PC-9 (cell line): ENCODE data around the gene CDK6. TPM values are rescaled to one million over a fixed set of nuclear protein-coding genes. Genes with fewer than 3 reads are reported as not detected.

Experiments used
- BruUV-seq: library from RNA; stranded (reverse); fragments of 400-500 nt; replicated peaks from 2 replicates; lab custom pipeline; 2021; lab: Mats Ljungman, UMichigan
- CTCF ChIA-PET: fragments of 300-600 bp; sonication (Branson Sonifier 250); formaldehyde crosslinking; loops from one replicate; lab custom pipeline; 2022; ENCODE audit warnings: antibody characterized with exemption; lab: Charles Lee
- POLR2A ChIA-PET: fragments of 300-600 bp; sonication (Branson Sonifier 250); formaldehyde crosslinking; loops from one replicate; lab custom pipeline; 2022; ENCODE audit warnings: antibody characterized with exemption; ENCODE audit not compliant: unreplicated experiment; lab: Charles Lee
- DNase-seq, 2 experiments: peaks; one replicate each; pipeline versions ENCODE4 v3.0.0 to v3.0.0-alpha.2; 2015 to 2022; ENCODE audit warnings: mixed read lengths in 1 of 2
- H2AFZ ChIP-seq: fragments of 200-600 bp; sonication (generic); 2 replicates; pipeline ENCODE4 v1.8.1; 2017; ENCODE audit warnings: antibody characterized with exemption
- H3F3A ChIP-seq: fragments of 200-600 bp; sonication (generic); 2 replicates; pipeline ENCODE4 v1.8.1; 2017; ENCODE audit warnings: antibody characterized with exemption, mild to moderate bottlenecking, low read depth; ENCODE audit not compliant: insufficient read depth
- H3K27ac ChIP-seq: fragments of 200-600 bp; sonication (generic); 2 replicates; pipeline ENCODE4 v1.6.1; 2016; ENCODE audit warnings: mixed run types
- H3K27me3 ChIP-seq: fragments of 200-600 bp; sonication (generic); 2 replicates; pipeline ENCODE4 v1.6.1; 2016; ENCODE audit warnings: low read depth, mixed run types; ENCODE audit not compliant: insufficient read depth
- H3K36me3 ChIP-seq: fragments of 200-600 bp; sonication (generic); 2 replicates; pipeline ENCODE4 v1.6.1; 2016; ENCODE audit warnings: low read depth, mixed run types
- H3K4me1 ChIP-seq: fragments of 200-600 bp; sonication (generic); replicated peaks from 2 replicates; pipeline ENCODE4 v1.6.1; 2016; ENCODE audit warnings: mixed run types; ENCODE audit not compliant: insufficient read depth
- H3K4me2 ChIP-seq: fragments of 200-600 bp; sonication (generic); 2 replicates; pipeline ENCODE4 v1.6.1; 2017; ENCODE audit warnings: mixed run types
- H3K4me3 ChIP-seq: fragments of 200-600 bp; sonication (generic); 2 replicates; pipeline ENCODE4 v1.6.1; 2016; ENCODE audit warnings: mixed run types
- H3K79me2 ChIP-seq: fragments of 200-600 bp; sonication (generic); 2 replicates; pipeline ENCODE4 v1.6.1; 2017; ENCODE audit warnings: low read depth, mixed run types
- H3K9me2 ChIP-seq: fragments of 200-600 bp; sonication (generic); 2 replicates; pipeline ENCODE4 v1.8.1; 2017; ENCODE audit warnings: mild to moderate bottlenecking; ENCODE audit not compliant: insufficient read depth
- H3K9me3 ChIP-seq: fragments of 200-600 bp; sonication (generic); 2 replicates; pipeline ENCODE4 v1.8.1; 2016; ENCODE audit warnings: low read depth; ENCODE audit not compliant: insufficient read depth
- H4K20me1 ChIP-seq: fragments of 200-600 bp; sonication (generic); 2 replicates; pipeline ENCODE4 v1.8.1; 2017; ENCODE audit not compliant: insufficient read depth
- EZH2 ChIP-seq: fragments of 200-600 bp; sonication (generic); IDR thresholded peaks from 2 replicates; pipeline ENCODE4 v1.8.0; 2017; ENCODE audit warnings: antibody characterized with exemption, low read depth
- intact Hi-C: fragments of 100-400 bp; cut with micrococcal nuclease; formaldehyde crosslinking; loops from one replicate; pipeline ENCODE4 v1.10.0; 2022; ENCODE audit not compliant: unreplicated experiment
- total RNA-seq: library from RNA; stranded (reverse); gene quantifications from 2 replicates; pipeline ENCODE4 v1.2.3, GENCODE V29; 2021
- TF ChIP-seq, protein P1 (sequence below): fragments of 200-600 bp; sonication (generic); conservative IDR thresholded peaks from 2 replicates; pipeline ENCODE4 v1.6.1; 2017; ENCODE audit warnings: mixed run types, antibody characterized with exemption, mild to moderate bottlenecking, moderate library complexity

CDK6 gene
- total RNA-seq, 1 experiment from 2014 or later = 49.5 TPM

- H2AFZ ChIP-seq = no peak overlapping the region
- TF ChIP-seq EZH2 = no peak
- TF ChIP-seq, protein P1, sequence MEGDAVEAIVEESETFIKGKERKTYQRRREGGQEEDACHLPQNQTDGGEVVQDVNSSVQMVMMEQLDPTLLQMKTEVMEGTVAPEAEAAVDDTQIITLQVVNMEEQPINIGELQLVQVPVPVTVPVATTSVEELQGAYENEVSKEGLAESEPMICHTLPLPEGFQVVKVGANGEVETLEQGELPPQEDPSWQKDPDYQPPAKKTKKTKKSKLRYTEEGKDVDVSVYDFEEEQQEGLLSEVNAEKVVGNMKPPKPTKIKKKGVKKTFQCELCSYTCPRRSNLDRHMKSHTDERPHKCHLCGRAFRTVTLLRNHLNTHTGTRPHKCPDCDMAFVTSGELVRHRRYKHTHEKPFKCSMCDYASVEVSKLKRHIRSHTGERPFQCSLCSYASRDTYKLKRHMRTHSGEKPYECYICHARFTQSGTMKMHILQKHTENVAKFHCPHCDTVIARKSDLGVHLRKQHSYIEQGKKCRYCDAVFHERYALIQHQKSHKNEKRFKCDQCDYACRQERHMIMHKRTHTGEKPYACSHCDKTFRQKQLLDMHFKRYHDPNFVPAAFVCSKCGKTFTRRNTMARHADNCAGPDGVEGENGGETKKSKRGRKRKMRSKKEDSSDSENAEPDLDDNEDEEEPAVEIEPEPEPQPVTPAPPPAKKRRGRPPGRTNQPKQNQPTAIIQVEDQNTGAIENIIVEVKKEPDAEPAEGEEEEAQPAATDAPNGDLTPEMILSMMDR = no peak
- H3K4me3 ChIP-seq = no peak overlapping the region
- ChIA-PET CTCF (interaction anchor here (0.6 to 1.2 kb wide), 4 partner anchors 13 to 648 kb away, joined by 4 to 8 read pairs (median 6); partner anchors contain the start of gene CDK6), POLR2A (interaction anchor here (0.6 kb wide), 2 partner anchors 210 to 217 kb away, joined by 5 to 6 read pairs; no protein-coding TSS in a partner anchor)
- H3K4me1 ChIP-seq = peaks cover 28% of the 10 kb centered on the region
- BruUV-seq = no TSS peak
- no peaks in the 10 kb centered on the region for H3K9me3 ChIP-seq
- peaks cover 20% of the 10 kb centered on the region for H3K36me3 ChIP-seq
- no peak for DNase-seq
- peaks cover 4% of the 10 kb centered on the region for H3F3A ChIP-seq
- H3K9me2 ChIP-seq = no peaks in the 10 kb centered on the region
- H3K79me2 ChIP-seq = peaks cover 6% of the 10 kb centered on the region; the same call in 1 of the 2 replicates
- H3K27ac ChIP-seq = peak overlapping the region; percentile 34; the same call in 1 of the 2 replicates
- H4K20me1 ChIP-seq = no peaks in the 10 kb centered on the region
- intact Hi-C loops = loop anchor here (1.0 to 5.0 kb wide), 8 partner anchors 69 to 607 kb away; no protein-coding TSS in a partner anchor
- H3K4me2 ChIP-seq = no peak overlapping the region
- H3K27me3 ChIP-seq = no peaks in the 10 kb centered on the region
Measured at GRCh38 chr7:92621561-92622023, 214.8 kb downstream of the CDK6 start.

GRCh38 chr7:92621026-92621540 lies 215.3 kb downstream of the CDK6 start:
- H4K20me1 ChIP-seq = no peaks in the 10 kb centered on the region
- peaks cover 6% of the 10 kb centered on the region; the same call in 1 of the 2 replicates for H3K79me2 ChIP-seq
- POLR2A ChIA-PET = no interaction called here
- no peak overlapping the region for H2AFZ ChIP-seq
- peaks cover 4% of the 10 kb centered on the region for H3F3A ChIP-seq
- intact Hi-C loops = loop anchor here (1.0 to 5.0 kb wide), 8 partner anchors 70 to 607 kb away; no protein-coding TSS in a partner anchor
- no peaks in the 10 kb centered on the region for H3K27me3 ChIP-seq
- no peak overlapping the region for H3K4me3 ChIP-seq
- peak overlapping the region; percentile 34; the same call in 1 of the 2 replicates for H3K27ac ChIP-seq
- H3K9me2 ChIP-seq = no peaks in the 10 kb centered on the region
- BruUV-seq = no TSS peak
- TF ChIP-seq, protein P1 = peak; percentile 84
- no peak for TF ChIP-seq EZH2
- H3K4me2 ChIP-seq = no peak overlapping the region
- H3K4me1 ChIP-seq = peaks cover 23% of the 10 kb centered on the region
- H3K36me3 ChIP-seq = peaks cover 25% of the 10 kb centered on the region
- no peaks in the 10 kb centered on the region for H3K9me3 ChIP-seq
- CTCF ChIA-PET = interaction anchor here (0.6 to 1.2 kb wide), 3 partner anchors 14 to 648 kb away, joined by 4 to 8 read pairs (median 7); partner anchors contain the start of gene CDK6
- peak; percentile 70 to 75 for DNase-seq

- BruUV-seq = no TSS peak
- ChIA-PET POLR2A (no interaction called here), CTCF (no interaction called here)
- Histone ChIP-seq H3K4me3 (no peak overlapping the region), H3K9me2 (no peaks in the 10 kb centered on the region), H3K4me2 (no peak overlapping the region), H3K36me3 (peaks cover 20% of the 10 kb centered on the region), H3F3A (peaks cover 7% of the 10 kb centered on the region), H4K20me1 (no peaks in the 10 kb centered on the region), H3K79me2 (no peaks in the 10 kb centered on the region), H3K27ac (no peak overlapping the region), H3K9me3 (no peaks in the 10 kb centered on the region), H3K27me3 (no peaks in the 10 kb centered on the region), H3K4me1 (no peaks in the 10 kb centered on the region), H2AFZ (no peak overlapping the region)
- TF ChIP-seq EZH2 = no peak
- TF ChIP-seq, protein P1 = no peak
- no peak for DNase-seq
- intact Hi-C loops = no loop called here
Measured at GRCh38 chr7:92615861-92616260, 220.5 kb downstream of the CDK6 start.
